IMR-90 (cell line): ENCODE data around the gene BMP7. TPM values are rescaled to one million over a fixed set of nuclear protein-coding genes. Genes with fewer than 3 reads are reported as not detected.

ENCODE experiments used
- ATAC-seq: fragments of 200-7000 bp; cut with Tn5 transposase; 2 replicates; pipeline ENCODE4 v1.9.1; 2020; ENCODE audit warnings: low read depth, mild to moderate bottlenecking, moderate library complexity
- BruUV-seq: library from RNA; stranded (reverse); fragments of 400-500 nt; replicated peaks from 2 replicates; lab custom pipeline; 2021; lab: Mats Ljungman, UMichigan
- CTCF ChIA-PET: fragments of 300-600 bp; formaldehyde crosslinking; extraction: SDS; loops from one replicate; lab custom pipeline; 2021; ENCODE audit warnings: antibody characterized with exemption; lab: Yijun Ruan, JAX
- POLR2A ChIA-PET: fragments of 300-600 bp; sonication (Branson Sonifier 250); formaldehyde crosslinking; loops from one replicate; lab custom pipeline; 2022; ENCODE audit warnings: antibody characterized with exemption; ENCODE audit not compliant: unreplicated experiment; lab: Charles Lee
- DNase-seq: peaks from one replicate; pipeline ENCODE4 v3.0.0; 2013
- H2AFZ ChIP-seq: replicated peaks from 2 replicates; pipeline ENCODE3; 2013; ENCODE audit warnings: low read length, mild to moderate bottlenecking; ENCODE audit not compliant: poor library complexity
- H2AK5ac ChIP-seq: 2 replicates; pipeline ENCODE4 v1.6.1; 2013; ENCODE audit warnings: low read depth, low read length, inconsistent platforms
- H2AK9ac ChIP-seq: replicated peaks from 2 replicates; pipeline ENCODE3; 2013; ENCODE audit warnings: mild to moderate bottlenecking, low read depth, low read length, moderate library complexity; ENCODE audit not compliant: poor library complexity
- H2BK120ac ChIP-seq: 2 replicates; pipeline ENCODE4 v1.6.1; 2013; ENCODE audit warnings: low read depth, low read length, inconsistent platforms
- H2BK15ac ChIP-seq: 3 replicates; pipeline ENCODE4 v1.6.1; 2013; ENCODE audit warnings: low read depth, low read length, inconsistent platforms
- H2BK20ac ChIP-seq: 2 replicates; pipeline ENCODE4 v1.6.1; 2013; ENCODE audit warnings: low read depth, mild to moderate bottlenecking, inconsistent platforms, low read length, moderate library complexity
- H2BK5ac ChIP-seq: 2 replicates; pipeline ENCODE4 v1.6.1; 2013; ENCODE audit warnings: mild to moderate bottlenecking, low read depth, low read length, inconsistent platforms; ENCODE audit not compliant: poor library complexity, severe bottlenecking
- H3K14ac ChIP-seq: replicated peaks from 2 replicates; pipeline ENCODE4 v1.6.1; 2013; ENCODE audit warnings: low read depth, low read length, inconsistent platforms
- H3K18ac ChIP-seq: 2 replicates; pipeline ENCODE4 v1.6.1; 2013; ENCODE audit warnings: low read depth, low read length, control low read depth
- H3K23ac ChIP-seq: 2 replicates; pipeline ENCODE4 v1.6.1; 2013; ENCODE audit warnings: low read depth, low read length, inconsistent platforms
- H3K27ac ChIP-seq: 2 replicates; pipeline ENCODE4 v1.5.1; 2013; ENCODE audit warnings: mild to moderate bottlenecking, control low read depth, low read length; ENCODE audit not compliant: insufficient read depth
- H3K27me3 ChIP-seq: 2 replicates; pipeline ENCODE4 v1.6.1; 2013; ENCODE audit warnings: low read length; ENCODE audit not compliant: control insufficient read depth, insufficient read depth
- H3K36me3 ChIP-seq: 2 replicates; pipeline ENCODE4 v1.6.1; 2013; ENCODE audit warnings: low read length, mixed read lengths; ENCODE audit not compliant: control insufficient read depth, insufficient read depth
- H3K4ac ChIP-seq: 2 replicates; pipeline ENCODE4 v1.6.1; 2013; ENCODE audit warnings: low read depth, low read length, inconsistent platforms
- H3K4me1 ChIP-seq: 2 replicates; pipeline ENCODE4 v1.6.1; 2013; ENCODE audit warnings: low read length, mixed read lengths; ENCODE audit not compliant: control insufficient read depth, insufficient read depth
- H3K4me2 ChIP-seq: 2 replicates; pipeline ENCODE4 v1.6.1; 2013; ENCODE audit warnings: low read depth, mild to moderate bottlenecking, control low read depth, low read length, moderate library complexity
- H3K4me3 ChIP-seq: 2 replicates; pipeline ENCODE4 v1.5.1; 2013; ENCODE audit warnings: low read depth, mild to moderate bottlenecking, control low read depth, low read length, moderate library complexity; ENCODE audit not compliant: insufficient read depth
- H3K56ac ChIP-seq: 2 replicates; pipeline ENCODE4 v1.6.1; 2013; ENCODE audit warnings: low read length, inconsistent platforms; ENCODE audit not compliant: insufficient read depth; ENCODE audit errors: extremely low read depth
- H3K79me1 ChIP-seq, 2 experiments: 2 replicates each; pipeline ENCODE4 v1.6.1; 2013; ENCODE audit warnings: low read length in 2 of 2, inconsistent platforms in 1 of 2, low read depth in 1 of 2
- H3K9ac ChIP-seq: 2 replicates; pipeline ENCODE4 v1.6.1; 2013; ENCODE audit warnings: low read depth, low read length, control low read depth
- H3K9me1 ChIP-seq: 2 replicates; pipeline ENCODE4 v1.6.1; 2013; ENCODE audit warnings: low read length, inconsistent platforms; ENCODE audit not compliant: insufficient read depth
- H3K9me3 ChIP-seq: 2 replicates; pipeline ENCODE4 v1.6.1; 2013; ENCODE audit warnings: low read length; ENCODE audit not compliant: control insufficient read depth, insufficient read depth
- H4K20me1 ChIP-seq: 2 replicates; pipeline ENCODE4 v1.6.1; 2013; ENCODE audit warnings: low read length, inconsistent platforms; ENCODE audit not compliant: insufficient read depth
- H4K5ac ChIP-seq: 2 replicates; pipeline ENCODE4 v1.6.1; 2013; ENCODE audit warnings: mild to moderate bottlenecking, low read depth, low read length, control low read depth
- H4K8ac ChIP-seq, 2 experiments: 2 replicates each; pipeline ENCODE4 v1.6.1; 2013; ENCODE audit warnings: low read depth in 2 of 2, low read length in 2 of 2, control low read depth in 1 of 2, inconsistent platforms in 1 of 2
- H4K91ac ChIP-seq: 2 replicates; pipeline ENCODE4 v1.6.1; 2013; ENCODE audit warnings: low read depth, low read length, inconsistent platforms; ENCODE audit not compliant: insufficient read depth
- CEBPB ChIP-seq: IDR thresholded peaks from 2 replicates; pipeline ENCODE4 v1.6.1; 2012; ENCODE audit warnings: low read depth, low read length, improper control_type of control experiment
- MAFK ChIP-seq: IDR thresholded peaks from 2 replicates; pipeline ENCODE4 v1.6.1; 2012; ENCODE audit warnings: low read depth, low read length, improper control_type of control experiment
- MAZ ChIP-seq: IDR thresholded peaks from 2 replicates; pipeline ENCODE4 v1.6.1; 2012; ENCODE audit warnings: low read depth, mild to moderate bottlenecking, low read length, improper control_type of control experiment, moderate library complexity, borderline replicate concordance
- POLR2A ChIP-seq: IDR thresholded peaks from 2 replicates; pipeline ENCODE4 v1.6.1; 2012; ENCODE audit warnings: mild to moderate bottlenecking, low read depth, low read length
- RAD21 ChIP-seq: IDR thresholded peaks from 2 replicates; pipeline ENCODE4 v1.6.1; 2012; ENCODE audit warnings: low read length, improper control_type of control experiment
- WGBS, 2 experiments: methylation state at CpG; one replicate each; pipeline versions ENCODE4 v1.1.5 to v1.1.7; 2013; ENCODE audit warnings: missing lambda C conversion rate in 2 of 2; ENCODE audit not compliant: insufficient read length in 1 of 2; ENCODE audit errors: extremely low coverage in 2 of 2; 5-methylcytosine and 5-hydroxymethylcytosine counted together
- dilution Hi-C: fragments of 300-500 bp; cut with HindIII; formaldehyde crosslinking; loops from one replicate; pipeline ENCODE4 v1.14.3; 2018; ENCODE audit warnings: low sequenced_read_pairs; ENCODE audit not compliant: unreplicated experiment
- in situ Hi-C: fragments of 300-500 bp; cut with MboI; formaldehyde crosslinking; loops from 3 replicates; pipeline ENCODE4 v1.14.3; 2019; ENCODE audit warnings: low sequenced_read_pairs, inconsistent platforms, mixed read lengths
- intact Hi-C: fragments of 100-400 bp; cut with micrococcal nuclease; formaldehyde crosslinking; loops from 2 replicates; pipeline ENCODE4 v1.10.0; 2022
- polyA plus RNA-seq, 3 experiments: library from polyadenylated mRNA; depleted of rRNA; stranded (reverse); fragments of >200 nt; gene quantifications; 2 replicates each; pipeline ENCODE4 v1.2.3, GENCODE V29; 2012; ENCODE audit warnings: low replicate concordance in 1 of 3
- total RNA-seq: library from RNA; depleted of rRNA; stranded (reverse); fragments of >200 nt; gene quantifications from 2 replicates; pipeline ENCODE4 v1.2.3, GENCODE V29; 2012
- TF ChIP-seq, protein P1 (sequence below): fragments of 150-350 bp; IDR thresholded peaks from 2 replicates; pipeline ENCODE4 v1.6.1; 2017; ENCODE audit warnings: mild to moderate bottlenecking, antibody characterized with exemption, low read length, low read depth

BMP7 gene
- total and polyA plus RNA-seq, 2 of the 4 experiments (the other 2 are of a cell fraction), result not detected

DNA sequence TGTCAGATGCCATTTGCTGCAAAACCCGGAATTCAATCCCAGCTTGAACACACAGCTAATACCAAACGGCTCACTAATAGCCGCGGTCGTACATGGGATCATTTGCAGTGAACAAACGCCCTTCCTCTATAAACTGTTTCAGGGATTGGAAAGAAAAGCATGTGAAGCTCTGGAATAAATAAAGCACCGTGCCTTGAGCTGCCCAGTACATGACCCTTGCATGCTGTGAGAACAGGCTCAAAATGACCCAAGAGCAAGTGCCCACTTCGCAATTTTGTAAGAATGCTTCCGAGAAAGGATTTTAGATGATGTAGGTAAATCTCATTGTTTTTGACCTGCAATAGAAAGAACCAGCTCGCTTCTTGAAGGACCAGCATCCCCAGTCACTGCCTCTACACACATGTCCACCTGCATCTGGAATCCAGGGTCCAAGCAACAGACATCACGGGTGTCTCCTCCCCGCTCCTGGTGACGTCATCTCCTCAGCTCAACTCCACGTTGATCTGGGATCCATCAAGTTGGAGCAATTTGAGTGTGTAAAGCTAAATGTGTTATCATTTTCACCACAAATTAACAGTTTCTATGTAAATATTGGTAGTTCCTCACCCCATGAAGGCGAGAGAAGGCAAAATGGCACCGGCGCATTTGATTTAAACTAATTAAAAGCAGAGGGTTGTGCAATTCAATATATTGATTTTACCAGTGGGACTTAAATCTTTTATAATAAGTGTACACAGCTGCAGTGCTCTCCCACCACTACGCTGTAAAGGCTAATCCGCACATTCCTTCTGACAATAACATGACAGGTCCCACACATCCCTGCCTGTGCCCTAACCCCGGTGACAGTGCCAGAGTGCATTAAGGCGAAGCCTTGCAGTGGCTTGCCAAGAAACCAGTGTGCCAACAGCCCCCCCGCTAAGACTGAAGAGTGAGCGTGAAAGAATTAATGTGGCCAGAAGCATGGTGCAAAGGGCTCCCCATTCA, 6.2 kb downstream of the BMP7 start:
- H2BK5ac ChIP-seq, result no peak overlapping the region
- TF ChIP-seq RAD21 (no peak), MAZ (no peak), CEBPB (no peak), MAFK (no peak), POLR2A (no peak)
- TF ChIP-seq, protein P1, sequence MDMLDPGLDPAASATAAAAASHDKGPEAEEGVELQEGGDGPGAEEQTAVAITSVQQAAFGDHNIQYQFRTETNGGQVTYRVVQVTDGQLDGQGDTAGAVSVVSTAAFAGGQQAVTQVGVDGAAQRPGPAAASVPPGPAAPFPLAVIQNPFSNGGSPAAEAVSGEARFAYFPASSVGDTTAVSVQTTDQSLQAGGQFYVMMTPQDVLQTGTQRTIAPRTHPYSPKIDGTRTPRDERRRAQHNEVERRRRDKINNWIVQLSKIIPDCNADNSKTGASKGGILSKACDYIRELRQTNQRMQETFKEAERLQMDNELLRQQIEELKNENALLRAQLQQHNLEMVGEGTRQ, result no peak
- ChIA-PET CTCF (no interaction called here), POLR2A (no interaction called here)
- H2BK15ac ChIP-seq, result no peak overlapping the region
- no peak overlapping the region for H2AK5ac ChIP-seq
- H3K4me2 ChIP-seq, result no peak overlapping the region
- H3K4me3 ChIP-seq, result no peak overlapping the region
- no peaks in the 10 kb centered on the region for H4K20me1 ChIP-seq
- H2BK120ac ChIP-seq, result no peak overlapping the region
- in situ Hi-C loops (no loop called here), intact Hi-C loops (no loop called here), dilution Hi-C loops (no loop called here)
- H3K9me1 ChIP-seq, result no peaks in the 10 kb centered on the region
- H4K5ac ChIP-seq, result no peak overlapping the region
- H3K27me3 ChIP-seq, result peaks cover 51% of the 10 kb centered on the region
- H4K91ac ChIP-seq, result no peak overlapping the region
- H3K18ac ChIP-seq, result no peak overlapping the region
- no peak overlapping the region for H3K9ac ChIP-seq
- no peak overlapping the region for H2AFZ ChIP-seq
- DNase-seq (no peak), ATAC-seq (no peak)
- H3K79me1 ChIP-seq, result no peaks in the 10 kb centered on the region
- H3K27ac ChIP-seq, result no peak overlapping the region
- H3K4ac ChIP-seq, result no peak overlapping the region
- no peak overlapping the region for H3K14ac ChIP-seq
- no peak overlapping the region for H3K56ac ChIP-seq
- BruUV-seq, result no TSS peak
- no peak overlapping the region for H2AK9ac ChIP-seq
- H3K36me3 ChIP-seq, result no peaks in the 10 kb centered on the region
- no peaks in the 10 kb centered on the region for H3K4me1 ChIP-seq
- H4K8ac ChIP-seq, result no peak overlapping the region
- 0% methylated on average over 1 of the region's 23 CpGs; no CpG with 5 or more reads in 1 of the 2 experiments for WGBS, 2 experiments
- H2BK20ac ChIP-seq, result no peak overlapping the region
- no peaks in the 10 kb centered on the region for H3K9me3 ChIP-seq
- no peak overlapping the region for H3K23ac ChIP-seq
